Measurements from ENCODE around the gene LOXL3.

The LOXL3 gene

GRCh38 chr2:74507145-74507925 is 46.4 kb downstream of the LOXL3 start, which contains the start of gene PCGF1:
TSS of gene PCGF1 (minus strand) at chr2:74507695. CDS start at chr2:74507668, 27 bp downstream.
- peaks cover 14% of the 10 kb centered on the region for H3K4me1 ChIP-seq (ENCODE audit: low read length)
- H3K9me2 ChIP-seq (replicated peaks; ENCODE audit: insufficient read depth, low read length): no peaks in the 10 kb centered on the region
- peak; percentile 43 for TF ChIP-seq CTCF (IDR thresholded peaks at IDR 0.05; ENCODE audit: low read length)
- TF ChIP-seq EZH2phosphoT487 (IDR thresholded peaks at IDR 0.05; ENCODE audit: low read length): no peak
- no peak for TF ChIP-seq EZH2 (optimal IDR thresholded peaks at IDR 0.05; ENCODE audit: low read depth, low read length)
- peak within 1 kb of the TSS; percentile 89 for H3K4me3 ChIP-seq (ENCODE audit: low read length)
- H2AFZ ChIP-seq (ENCODE audit: low read length): peak within 1 kb of the TSS; percentile 98
- peak within 1 kb of the TSS; percentile 96 for H3K9ac ChIP-seq (ENCODE audit: low read length)
- peaks cover 13% of the 10 kb centered on the region for H3K79me2 ChIP-seq (ENCODE audit: low read length)
- H3K27me3 ChIP-seq (replicated peaks; ENCODE audit: insufficient read depth, low read length): peaks cover 24% of the 10 kb centered on the region
- no peaks in the 10 kb centered on the region for H3K36me3 ChIP-seq (replicated peaks; ENCODE audit: insufficient read depth, low read length)
- H3K27ac ChIP-seq (ENCODE audit: low read length): peak within 1 kb of the TSS; percentile 81
- H4K20me1 ChIP-seq (ENCODE audit: insufficient read depth, low read length): no peaks in the 10 kb centered on the region
- H3F3A ChIP-seq (ENCODE audit: insufficient read depth, low read length): 0 out of 2 replicates have a peak, but pooled peaks cover 11% of the 10 kb centered on the region
- DNase-seq: peak; percentile 98
- no peaks in the 10 kb centered on the region for H3K9me3 ChIP-seq (replicated peaks; ENCODE audit: insufficient read depth, low read length)
- H3K4me2 ChIP-seq (ENCODE audit: low read depth, low read length): peak within 1 kb of the TSS; percentile 97

- H3K4me3 ChIP-seq (ENCODE audit: low read length): no peak overlapping the region
- no peak overlapping the region for H3K9ac ChIP-seq (ENCODE audit: low read length)
- no peaks in the 10 kb centered on the region for H3K9me3 ChIP-seq (replicated peaks; ENCODE audit: insufficient read depth, low read length)
Observed at GRCh38 chr2:74505448-74506246, 48.1 kb downstream of the LOXL3 start.

GRCh38 chr2:74504591-74504990 is 49.2 kb downstream of the LOXL3 start:
- no peak for TF ChIP-seq EZH2 (optimal IDR thresholded peaks at IDR 0.05; ENCODE audit: low read depth, low read length)
- no peak for TF ChIP-seq CTCF (IDR thresholded peaks at IDR 0.05; ENCODE audit: low read length)
- no peak for TF ChIP-seq EZH2phosphoT487 (IDR thresholded peaks at IDR 0.05; ENCODE audit: low read length)
- H3K4me2 ChIP-seq (ENCODE audit: low read depth, low read length): no peak overlapping the region
- no peak overlapping the region for H3K27ac ChIP-seq (ENCODE audit: low read length)
- H3K9me2 ChIP-seq (replicated peaks; ENCODE audit: insufficient read depth, low read length): no peaks in the 10 kb centered on the region
- peaks cover 13% of the 10 kb centered on the region for H3K79me2 ChIP-seq (ENCODE audit: low read length)
- no peak overlapping the region for H3K4me3 ChIP-seq (ENCODE audit: low read length)
- H3K36me3 ChIP-seq (replicated peaks; ENCODE audit: insufficient read depth, low read length): no peaks in the 10 kb centered on the region
- 0 out of 2 replicates have a peak, but pooled peaks cover 14% of the 10 kb centered on the region for H3F3A ChIP-seq (ENCODE audit: insufficient read depth, low read length)
- H4K20me1 ChIP-seq (ENCODE audit: insufficient read depth, low read length): no peaks in the 10 kb centered on the region
- no peak for DNase-seq
- no peak overlapping the region for H2AFZ ChIP-seq (ENCODE audit: low read length)
- peaks cover 10% of the 10 kb centered on the region for H3K27me3 ChIP-seq (replicated peaks; ENCODE audit: insufficient read depth, low read length)
- H3K4me1 ChIP-seq (ENCODE audit: low read length): peaks cover 14% of the 10 kb centered on the region
- H3K9ac ChIP-seq (ENCODE audit: low read length): no peak overlapping the region
- H3K9me3 ChIP-seq (replicated peaks; ENCODE audit: insufficient read depth, low read length): no peaks in the 10 kb centered on the region

More at GRCh38 chr2:74505448-74506246, 48.1 kb downstream of the LOXL3 start:
- H3K9me2 ChIP-seq (replicated peaks; ENCODE audit: insufficient read depth, low read length): no peaks in the 10 kb centered on the region
- H3K27ac ChIP-seq (ENCODE audit: low read length): no peak overlapping the region
- 0 out of 2 replicates have a peak overlapping the region, but pooled peaks have one; percentile 10 for H3K4me2 ChIP-seq (ENCODE audit: low read depth, low read length)
- no peaks in the 10 kb centered on the region for H3K36me3 ChIP-seq (replicated peaks; ENCODE audit: insufficient read depth, low read length)
- H2AFZ ChIP-seq (ENCODE audit: low read length): no peak overlapping the region
- H3F3A ChIP-seq (ENCODE audit: insufficient read depth, low read length): 0 out of 2 replicates have a peak, but pooled peaks cover 14% of the 10 kb centered on the region
- H4K20me1 ChIP-seq (ENCODE audit: insufficient read depth, low read length): no peaks in the 10 kb centered on the region
- H3K79me2 ChIP-seq (ENCODE audit: low read length): peaks cover 13% of the 10 kb centered on the region
- TF ChIP-seq EZH2phosphoT487 (IDR thresholded peaks at IDR 0.05; ENCODE audit: low read length): no peak
- TF ChIP-seq EZH2 (optimal IDR thresholded peaks at IDR 0.05; ENCODE audit: low read depth, low read length): no peak
- no peak for TF ChIP-seq CTCF (IDR thresholded peaks at IDR 0.05; ENCODE audit: low read length)
- DNase-seq: no peak
- H3K4me1 ChIP-seq (ENCODE audit: low read length): peaks cover 14% of the 10 kb centered on the region
- peaks cover 14% of the 10 kb centered on the region for H3K27me3 ChIP-seq (replicated peaks; ENCODE audit: insufficient read depth, low read length)
